Liver (tissue), 3 donors: Measurements from ENCODE around the gene OR5AU1.

ENCODE experiments used
- GABPA ChIP-seq, 2 donors: IDR thresholded peaks in 1 of 2; conservative IDR thresholded peaks in 1 of 2; 2 replicates each; pipeline ENCODE4 v1.6.1; 2016; ENCODE audit warnings: antibody characterized with exemption in 2 of 2, mild to moderate bottlenecking in 1 of 2, moderate library complexity in 1 of 2
- HNF4A ChIP-seq, 2 donors: conservative IDR thresholded peaks; 2 replicates each; pipeline ENCODE4 v1.6.1; 2016; ENCODE audit warnings: antibody characterized with exemption in 2 of 2, mild to moderate bottlenecking in 2 of 2
- SP1 ChIP-seq: IDR thresholded peaks from 2 replicates; pipeline ENCODE4 v1.6.1; 2018; ENCODE audit warnings: antibody characterized with exemption, mild to moderate bottlenecking
- YY1 ChIP-seq: IDR thresholded peaks from 2 replicates; pipeline ENCODE4 v1.6.1; 2016; ENCODE audit warnings: antibody characterized with exemption, mild to moderate bottlenecking
- TF ChIP-seq, protein P1 (sequence below): fragments of 150-350 bp; IDR thresholded peaks from 2 replicates; pipeline ENCODE4 v1.5.1; 2017; ENCODE audit warnings: improper control_type of control experiment, low read depth, low read length; ENCODE audit not compliant: missing input control
- donor health status: healthy.
- donor health status: healthy.

DNA sequence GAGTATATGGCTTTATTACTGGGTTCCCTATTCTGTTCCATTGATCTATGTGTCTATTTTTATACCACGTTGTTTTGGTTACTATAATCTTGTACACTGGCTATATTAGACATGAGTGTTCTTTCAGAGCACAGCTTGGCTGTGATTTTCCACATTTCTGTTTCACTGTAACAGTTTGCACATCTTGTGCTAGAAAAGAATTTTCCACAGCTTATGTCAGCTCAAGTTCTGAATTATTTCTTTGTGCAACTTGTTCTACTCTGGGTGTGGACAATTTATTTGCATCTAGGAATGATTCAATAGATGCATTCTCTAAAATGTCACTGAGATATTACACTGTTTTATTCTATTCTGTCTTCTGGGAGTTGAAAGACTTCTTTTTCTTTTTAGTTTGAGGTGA lies 28.4 kb upstream of the OR5AU1 start:
- TF ChIP-seq GABPA (IDR thresholded peaks at IDR 0.05 in 1 of 2, conservative IDR thresholded peaks at IDR 0.05 in 1 of 2) (no peak), YY1 (no peak), SP1 (no peak), HNF4A (conservative IDR thresholded peaks at IDR 0.05) (no peak)
- TF ChIP-seq, protein P1, sequence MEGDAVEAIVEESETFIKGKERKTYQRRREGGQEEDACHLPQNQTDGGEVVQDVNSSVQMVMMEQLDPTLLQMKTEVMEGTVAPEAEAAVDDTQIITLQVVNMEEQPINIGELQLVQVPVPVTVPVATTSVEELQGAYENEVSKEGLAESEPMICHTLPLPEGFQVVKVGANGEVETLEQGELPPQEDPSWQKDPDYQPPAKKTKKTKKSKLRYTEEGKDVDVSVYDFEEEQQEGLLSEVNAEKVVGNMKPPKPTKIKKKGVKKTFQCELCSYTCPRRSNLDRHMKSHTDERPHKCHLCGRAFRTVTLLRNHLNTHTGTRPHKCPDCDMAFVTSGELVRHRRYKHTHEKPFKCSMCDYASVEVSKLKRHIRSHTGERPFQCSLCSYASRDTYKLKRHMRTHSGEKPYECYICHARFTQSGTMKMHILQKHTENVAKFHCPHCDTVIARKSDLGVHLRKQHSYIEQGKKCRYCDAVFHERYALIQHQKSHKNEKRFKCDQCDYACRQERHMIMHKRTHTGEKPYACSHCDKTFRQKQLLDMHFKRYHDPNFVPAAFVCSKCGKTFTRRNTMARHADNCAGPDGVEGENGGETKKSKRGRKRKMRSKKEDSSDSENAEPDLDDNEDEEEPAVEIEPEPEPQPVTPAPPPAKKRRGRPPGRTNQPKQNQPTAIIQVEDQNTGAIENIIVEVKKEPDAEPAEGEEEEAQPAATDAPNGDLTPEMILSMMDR: no peak
